Body of pancreas (tissue), 4 donors: Measurements from ENCODE around the gene SERPINB6.

Experiments
- POLR2A ChIP-seq, 3 donors: fragments of 450-650 bp; IDR thresholded peaks; one replicate each; pipeline ENCODE4 v1.6.1; 2016; ENCODE audit warnings: antibody characterized with exemption in 3 of 3, mild to moderate bottlenecking in 2 of 3
- TF ChIP-seq, protein P1 (sequence below), 7 experiments: fragments of 450-650 bp in 4 of 7; fragments of 200-600 bp in 3 of 7; sonication (generic) in 3 of 7; IDR thresholded peaks; one replicate each; pipeline ENCODE4 v1.5.1; 2016 to 2019; ENCODE audit warnings: antibody characterized with exemption in 7 of 7

DNA sequence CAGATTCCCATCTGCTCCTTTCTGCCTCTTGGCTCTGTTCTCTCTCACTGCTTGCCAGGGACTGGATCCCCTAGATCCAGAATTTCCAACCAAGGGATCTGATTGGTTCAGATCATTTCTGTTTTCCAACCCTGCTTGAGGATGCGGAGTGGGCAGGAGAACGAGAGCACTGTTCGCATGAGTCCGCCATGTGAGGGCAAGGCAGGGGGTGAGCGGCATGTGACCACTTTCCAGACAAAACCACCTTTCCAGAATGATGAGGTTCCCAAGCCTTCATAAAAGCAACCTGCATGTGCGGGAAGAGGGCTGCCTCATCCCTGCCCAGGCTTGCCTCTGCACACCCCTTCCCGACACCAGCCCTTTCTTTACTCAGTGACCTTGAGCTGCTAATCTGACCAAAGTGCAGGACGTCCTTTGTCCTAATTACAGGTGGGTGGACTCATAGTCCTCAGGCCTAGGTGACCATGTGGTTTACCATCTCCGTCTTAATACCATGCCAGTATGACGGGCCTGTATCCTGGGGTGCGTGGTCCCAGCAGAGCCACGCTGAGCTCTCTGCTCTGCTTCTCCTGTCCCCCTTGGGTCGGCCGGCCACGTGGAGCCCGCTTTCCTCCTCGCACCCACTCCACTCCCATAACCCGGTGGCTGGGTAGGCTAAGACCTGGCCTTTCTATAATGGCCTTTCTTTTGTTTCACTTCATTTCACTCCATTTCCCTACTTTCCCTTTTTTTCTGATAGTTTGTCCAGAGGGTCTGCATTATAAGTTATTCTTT, 42.7 kb upstream of the SERPINB6 start:
- TF ChIP-seq, protein P1, sequence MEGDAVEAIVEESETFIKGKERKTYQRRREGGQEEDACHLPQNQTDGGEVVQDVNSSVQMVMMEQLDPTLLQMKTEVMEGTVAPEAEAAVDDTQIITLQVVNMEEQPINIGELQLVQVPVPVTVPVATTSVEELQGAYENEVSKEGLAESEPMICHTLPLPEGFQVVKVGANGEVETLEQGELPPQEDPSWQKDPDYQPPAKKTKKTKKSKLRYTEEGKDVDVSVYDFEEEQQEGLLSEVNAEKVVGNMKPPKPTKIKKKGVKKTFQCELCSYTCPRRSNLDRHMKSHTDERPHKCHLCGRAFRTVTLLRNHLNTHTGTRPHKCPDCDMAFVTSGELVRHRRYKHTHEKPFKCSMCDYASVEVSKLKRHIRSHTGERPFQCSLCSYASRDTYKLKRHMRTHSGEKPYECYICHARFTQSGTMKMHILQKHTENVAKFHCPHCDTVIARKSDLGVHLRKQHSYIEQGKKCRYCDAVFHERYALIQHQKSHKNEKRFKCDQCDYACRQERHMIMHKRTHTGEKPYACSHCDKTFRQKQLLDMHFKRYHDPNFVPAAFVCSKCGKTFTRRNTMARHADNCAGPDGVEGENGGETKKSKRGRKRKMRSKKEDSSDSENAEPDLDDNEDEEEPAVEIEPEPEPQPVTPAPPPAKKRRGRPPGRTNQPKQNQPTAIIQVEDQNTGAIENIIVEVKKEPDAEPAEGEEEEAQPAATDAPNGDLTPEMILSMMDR (IDR thresholded peaks at IDR 0.05), result no peak
- TF ChIP-seq POLR2A (IDR thresholded peaks at IDR 0.05), result no peak
